HepG2 (cell line): ENCODE measurements around the gene AGO4. TPM values are rescaled to one million over a fixed set of nuclear protein-coding genes. Genes with fewer than 3 reads are reported as not detected.

Experiments used
- NFKB2 ChIP-seq: sonication (generic); formaldehyde crosslinking; IDR thresholded peaks from 2 replicates; pipeline ENCODE4 v1.4.0; 2020; ENCODE audit warnings: missing genetic modification reagents, borderline replicate concordance
- TOPORS ChIP-seq: sonication (generic); formaldehyde crosslinking; IDR thresholded peaks from 2 replicates; pipeline ENCODE4 v1.8.0; 2023; ENCODE audit warnings: mild to moderate bottlenecking, missing genetic modification reagents
- ZBTB38 ChIP-seq: sonication (generic); formaldehyde crosslinking; IDR thresholded peaks from 2 replicates; pipeline ENCODE4 v1.5.1; 2020; ENCODE audit warnings: mild to moderate bottlenecking, missing genetic modification reagents
- ZFY ChIP-seq: sonication (generic); formaldehyde crosslinking; IDR thresholded peaks from 2 replicates; pipeline ENCODE4 v1.4.0; 2020; ENCODE audit warnings: missing genetic modification reagents
- ZMYM3 ChIP-seq: sonication (generic); formaldehyde crosslinking; IDR thresholded peaks from 2 replicates; pipeline ENCODE4 v1.5.1; 2020; ENCODE audit warnings: mild to moderate bottlenecking, missing genetic modification reagents
- ZNF235 ChIP-seq: sonication (generic); formaldehyde crosslinking; IDR thresholded peaks from 2 replicates; pipeline ENCODE4 v1.8.1; 2023; ENCODE audit warnings: mild to moderate bottlenecking, missing genetic modification reagents, borderline replicate concordance
- ZNF335 ChIP-seq: sonication (generic); formaldehyde crosslinking; IDR thresholded peaks from 2 replicates; pipeline ENCODE4 v1.4.0; 2020; ENCODE audit warnings: missing genetic modification reagents
- ZNF33B ChIP-seq: sonication (generic); formaldehyde crosslinking; IDR thresholded peaks from 2 replicates; pipeline ENCODE4 v1.5.1; 2020; ENCODE audit warnings: mild to moderate bottlenecking, missing genetic modification reagents
- ZNF563 ChIP-seq: sonication (generic); formaldehyde crosslinking; IDR thresholded peaks from 2 replicates; pipeline ENCODE4 v1.8.0; 2022; ENCODE audit warnings: mild to moderate bottlenecking, moderate library complexity, missing genetic modification reagents
- ZNF589 ChIP-seq: sonication (generic); formaldehyde crosslinking; conservative IDR thresholded peaks from 2 replicates; pipeline ENCODE4 v1.8.0; 2022; ENCODE audit warnings: mild to moderate bottlenecking, moderate library complexity, missing genetic modification reagents
- ZNF768 ChIP-seq: sonication (generic); formaldehyde crosslinking; IDR thresholded peaks from 2 replicates; pipeline ENCODE4 v1.4.0; 2020; ENCODE audit warnings: missing genetic modification reagents
- ZNF781 ChIP-seq: sonication (generic); formaldehyde crosslinking; IDR thresholded peaks from 2 replicates; pipeline ENCODE4 v1.5.1; 2020; ENCODE audit warnings: borderline replicate concordance, mild to moderate bottlenecking, missing genetic modification reagents; ENCODE audit errors: not compliant biosample characterization
- ZSCAN25 ChIP-seq: sonication (generic); formaldehyde crosslinking; IDR thresholded peaks from 2 replicates; pipeline ENCODE4 v1.8.0; 2022; ENCODE audit warnings: mild to moderate bottlenecking, missing genetic modification reagents
- polyA plus RNA-seq, 8 experiments: library from polyadenylated mRNA; depleted of rRNA in 3 of 8; stranded (reverse) in 7 of 8; unstranded in 1 of 8; fragments of >200 nt; fragmentation: Illumina TruSeq in 4 of 8; extraction: Trizol in 4 of 8; gene quantifications; 2 replicates each; pipeline versions ENCODE4 v1.2.1 to v1.2.3, GENCODE V29; 2011 to 2016; ENCODE audit warnings: low read depth in 4 of 8, missing spikeins in 1 of 8, mixed read lengths in 1 of 8; ENCODE audit not compliant: insufficient read depth in 1 of 8
- total RNA-seq, 5 experiments: library from RNA; depleted of rRNA; stranded (reverse); fragments of >200 nt; fragmentation: Illumina TruSeq; extraction: Trizol; gene quantifications; 2 replicates each; pipeline ENCODE4 v1.2.3, GENCODE V29; 2016; ENCODE audit warnings: low read depth in 1 of 5
- TF ChIP-seq, protein P1 (sequence below): sonication (generic); formaldehyde crosslinking; IDR thresholded peaks from 2 replicates; pipeline ENCODE4 v1.5.1; 2020; ENCODE audit warnings: mild to moderate bottlenecking, missing genetic modification reagents, borderline replicate concordance
- TF ChIP-seq, protein P2 (sequence below): sonication (generic); formaldehyde crosslinking; IDR thresholded peaks from 2 replicates; pipeline ENCODE4 v1.4.0; 2020; ENCODE audit warnings: mild to moderate bottlenecking, missing genetic modification reagents
- TF ChIP-seq, protein P3 (sequence below): IDR thresholded peaks from 2 replicates; pipeline ENCODE4 v1.6.1; 2016; ENCODE audit warnings: low read depth, control low read depth

AGO4 gene
- total and polyA plus RNA-seq, 2 of the 13 experiments (the other 11 are each of a cell fraction or from before 2014, with no cell fraction given) = 6.0 to 13.8 TPM

DNA sequence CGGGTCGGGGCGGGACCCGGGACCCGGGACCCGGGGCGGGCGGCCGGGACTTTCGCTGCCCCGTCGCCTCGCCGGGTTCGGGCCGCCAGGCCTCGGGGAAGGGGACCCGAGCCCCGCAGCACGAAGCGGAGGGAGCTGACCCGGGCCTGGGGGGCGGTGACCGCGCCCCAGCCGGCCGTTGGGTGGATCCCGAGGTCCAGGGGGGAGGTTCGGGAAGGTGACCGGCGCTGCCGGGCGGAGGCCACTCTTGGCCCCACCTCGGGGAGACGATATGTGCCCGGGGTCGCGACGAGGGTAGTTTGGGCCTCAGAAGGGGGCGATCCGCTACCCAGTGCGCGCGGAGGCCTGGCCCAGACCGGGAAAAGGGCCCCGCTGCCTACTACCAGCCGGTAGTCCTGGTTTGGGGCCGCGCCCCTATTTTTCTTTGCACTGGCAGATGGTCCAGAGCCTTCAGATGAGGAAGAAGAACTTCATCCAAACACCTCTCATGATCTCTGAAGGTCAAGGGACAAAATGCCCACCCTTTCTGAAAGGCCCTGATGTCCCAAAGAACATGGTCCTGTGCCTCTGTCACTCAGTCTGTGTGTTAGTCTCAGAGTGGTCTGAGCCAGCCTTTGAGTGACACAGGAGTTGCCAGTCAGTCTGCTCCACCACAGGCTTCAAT, 766 bp downstream of the AGO4 start (continued):
- TF ChIP-seq, protein P1, sequence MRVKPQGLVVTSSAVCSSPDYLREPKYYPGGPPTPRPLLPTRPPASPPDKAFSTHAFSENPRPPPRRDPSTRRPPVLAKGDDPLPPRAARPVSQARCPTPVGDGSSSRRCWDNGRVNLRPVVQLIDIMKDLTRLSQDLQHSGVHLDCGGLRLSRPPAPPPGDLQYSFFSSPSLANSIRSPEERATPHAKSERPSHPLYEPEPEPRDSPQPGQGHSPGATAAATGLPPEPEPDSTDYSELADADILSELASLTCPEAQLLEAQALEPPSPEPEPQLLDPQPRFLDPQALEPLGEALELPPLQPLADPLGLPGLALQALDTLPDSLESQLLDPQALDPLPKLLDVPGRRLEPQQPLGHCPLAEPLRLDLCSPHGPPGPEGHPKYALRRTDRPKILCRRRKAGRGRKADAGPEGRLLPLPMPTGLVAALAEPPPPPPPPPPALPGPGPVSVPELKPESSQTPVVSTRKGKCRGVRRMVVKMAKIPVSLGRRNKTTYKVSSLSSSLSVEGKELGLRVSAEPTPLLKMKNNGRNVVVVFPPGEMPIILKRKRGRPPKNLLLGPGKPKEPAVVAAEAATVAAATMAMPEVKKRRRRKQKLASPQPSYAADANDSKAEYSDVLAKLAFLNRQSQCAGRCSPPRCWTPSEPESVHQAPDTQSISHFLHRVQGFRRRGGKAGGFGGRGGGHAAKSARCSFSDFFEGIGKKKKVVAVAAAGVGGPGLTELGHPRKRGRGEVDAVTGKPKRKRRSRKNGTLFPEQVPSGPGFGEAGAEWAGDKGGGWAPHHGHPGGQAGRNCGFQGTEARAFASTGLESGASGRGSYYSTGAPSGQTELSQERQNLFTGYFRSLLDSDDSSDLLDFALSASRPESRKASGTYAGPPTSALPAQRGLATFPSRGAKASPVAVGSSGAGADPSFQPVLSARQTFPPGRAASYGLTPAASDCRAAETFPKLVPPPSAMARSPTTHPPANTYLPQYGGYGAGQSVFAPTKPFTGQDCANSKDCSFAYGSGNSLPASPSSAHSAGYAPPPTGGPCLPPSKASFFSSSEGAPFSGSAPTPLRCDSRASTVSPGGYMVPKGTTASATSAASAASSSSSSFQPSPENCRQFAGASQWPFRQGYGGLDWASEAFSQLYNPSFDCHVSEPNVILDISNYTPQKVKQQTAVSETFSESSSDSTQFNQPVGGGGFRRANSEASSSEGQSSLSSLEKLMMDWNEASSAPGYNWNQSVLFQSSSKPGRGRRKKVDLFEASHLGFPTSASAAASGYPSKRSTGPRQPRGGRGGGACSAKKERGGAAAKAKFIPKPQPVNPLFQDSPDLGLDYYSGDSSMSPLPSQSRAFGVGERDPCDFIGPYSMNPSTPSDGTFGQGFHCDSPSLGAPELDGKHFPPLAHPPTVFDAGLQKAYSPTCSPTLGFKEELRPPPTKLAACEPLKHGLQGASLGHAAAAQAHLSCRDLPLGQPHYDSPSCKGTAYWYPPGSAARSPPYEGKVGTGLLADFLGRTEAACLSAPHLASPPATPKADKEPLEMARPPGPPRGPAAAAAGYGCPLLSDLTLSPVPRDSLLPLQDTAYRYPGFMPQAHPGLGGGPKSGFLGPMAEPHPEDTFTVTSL (CRISPR knock-in tag) = 0 out of 2 replicates have a peak, but pooled peaks have one; percentile 18
- no peak for TF ChIP-seq ZBTB38 (CRISPR knock-in tag)
- TF ChIP-seq ZNF563 (CRISPR knock-in tag) = 0 out of 2 replicates have a peak, but pooled peaks have one; percentile 17
- TF ChIP-seq ZNF589 = no peak
- peak; percentile 80 for TF ChIP-seq ZFY (CRISPR knock-in tag)
- no peak for TF ChIP-seq ZNF235 (CRISPR knock-in tag)
- TF ChIP-seq, protein P2, sequence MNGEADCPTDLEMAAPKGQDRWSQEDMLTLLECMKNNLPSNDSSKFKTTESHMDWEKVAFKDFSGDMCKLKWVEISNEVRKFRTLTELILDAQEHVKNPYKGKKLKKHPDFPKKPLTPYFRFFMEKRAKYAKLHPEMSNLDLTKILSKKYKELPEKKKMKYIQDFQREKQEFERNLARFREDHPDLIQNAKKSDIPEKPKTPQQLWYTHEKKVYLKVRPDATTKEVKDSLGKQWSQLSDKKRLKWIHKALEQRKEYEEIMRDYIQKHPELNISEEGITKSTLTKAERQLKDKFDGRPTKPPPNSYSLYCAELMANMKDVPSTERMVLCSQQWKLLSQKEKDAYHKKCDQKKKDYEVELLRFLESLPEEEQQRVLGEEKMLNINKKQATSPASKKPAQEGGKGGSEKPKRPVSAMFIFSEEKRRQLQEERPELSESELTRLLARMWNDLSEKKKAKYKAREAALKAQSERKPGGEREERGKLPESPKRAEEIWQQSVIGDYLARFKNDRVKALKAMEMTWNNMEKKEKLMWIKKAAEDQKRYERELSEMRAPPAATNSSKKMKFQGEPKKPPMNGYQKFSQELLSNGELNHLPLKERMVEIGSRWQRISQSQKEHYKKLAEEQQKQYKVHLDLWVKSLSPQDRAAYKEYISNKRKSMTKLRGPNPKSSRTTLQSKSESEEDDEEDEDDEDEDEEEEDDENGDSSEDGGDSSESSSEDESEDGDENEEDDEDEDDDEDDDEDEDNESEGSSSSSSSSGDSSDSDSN (CRISPR knock-in tag) = peak; percentile 67
- no peak for TF ChIP-seq ZNF33B (CRISPR knock-in tag)
- no peak for TF ChIP-seq ZNF335
- peak; percentile 50; the same call in 1 of the 2 replicates for TF ChIP-seq NFKB2 (CRISPR knock-in tag)
- TF ChIP-seq ZNF781 (CRISPR knock-in tag) = no peak
- peak; percentile 35; the same call in 1 of the 2 replicates for TF ChIP-seq ZNF768 (CRISPR knock-in tag)
- 0 out of 2 replicates have a peak, but pooled peaks have one; percentile 28 for TF ChIP-seq ZSCAN25
- peak; percentile 57; the same call in 1 of the 2 replicates for TF ChIP-seq ZMYM3 (CRISPR knock-in tag)
- TF ChIP-seq TOPORS (CRISPR knock-in tag) = no peak
- TF ChIP-seq, protein P3, sequence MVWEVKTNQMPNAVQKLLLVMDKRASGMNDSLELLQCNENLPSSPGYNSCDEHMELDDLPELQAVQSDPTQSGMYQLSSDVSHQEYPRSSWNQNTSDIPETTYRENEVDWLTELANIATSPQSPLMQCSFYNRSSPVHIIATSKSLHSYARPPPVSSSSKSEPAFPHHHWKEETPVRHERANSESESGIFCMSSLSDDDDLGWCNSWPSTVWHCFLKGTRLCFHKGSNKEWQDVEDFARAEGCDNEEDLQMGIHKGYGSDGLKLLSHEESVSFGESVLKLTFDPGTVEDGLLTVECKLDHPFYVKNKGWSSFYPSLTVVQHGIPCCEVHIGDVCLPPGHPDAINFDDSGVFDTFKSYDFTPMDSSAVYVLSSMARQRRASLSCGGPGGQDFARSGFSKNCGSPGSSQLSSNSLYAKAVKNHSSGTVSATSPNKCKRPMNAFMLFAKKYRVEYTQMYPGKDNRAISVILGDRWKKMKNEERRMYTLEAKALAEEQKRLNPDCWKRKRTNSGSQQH (CRISPR knock-in tag) = no peak
